ENCODE results near the gene LYSMD4. TPM values are rescaled to one million over a fixed set of nuclear protein-coding genes. Genes with fewer than 3 reads are reported as not detected.
"Not testable (repeated sequence)": the region's sequence is repeated elsewhere in the genome, so short reads cannot be mapped to it uniquely, and the experiment has no call there.

The LYSMD4 gene
- polyA plus RNA-seq (7.3 to 8.9 TPM (median 8.5 TPM) in 3 replicates), polyA minus RNA-seq (4.5 to 5.8 TPM (median 5.1 TPM) in 3 replicates)
- 1.6 TPM for polyA plus RNA-seq (2011; ENCODE audit: low read depth)
- 3.8 and 5.5 TPM in 2 replicates for polyA plus RNA-seq (2011; cell fraction: cytosol; rRNA removed)
- polyA plus RNA-seq (2011; cell fraction: nucleus; rRNA removed) = 21.3 and 23.2 TPM in 2 replicates
- polyA plus RNA-seq (2012; ENCODE audit: low replicate concordance) = 6.8 and 7.0 TPM in 2 replicates
- 5.9 TPM for polyA minus RNA-seq (2011; cell fraction: cytosol; rRNA and poly(A)+ RNA removed)
- polyA minus RNA-seq (2011; cell fraction: nucleus; rRNA and poly(A)+ RNA removed) = 4.5 and 8.4 TPM in 2 replicates

DNA sequence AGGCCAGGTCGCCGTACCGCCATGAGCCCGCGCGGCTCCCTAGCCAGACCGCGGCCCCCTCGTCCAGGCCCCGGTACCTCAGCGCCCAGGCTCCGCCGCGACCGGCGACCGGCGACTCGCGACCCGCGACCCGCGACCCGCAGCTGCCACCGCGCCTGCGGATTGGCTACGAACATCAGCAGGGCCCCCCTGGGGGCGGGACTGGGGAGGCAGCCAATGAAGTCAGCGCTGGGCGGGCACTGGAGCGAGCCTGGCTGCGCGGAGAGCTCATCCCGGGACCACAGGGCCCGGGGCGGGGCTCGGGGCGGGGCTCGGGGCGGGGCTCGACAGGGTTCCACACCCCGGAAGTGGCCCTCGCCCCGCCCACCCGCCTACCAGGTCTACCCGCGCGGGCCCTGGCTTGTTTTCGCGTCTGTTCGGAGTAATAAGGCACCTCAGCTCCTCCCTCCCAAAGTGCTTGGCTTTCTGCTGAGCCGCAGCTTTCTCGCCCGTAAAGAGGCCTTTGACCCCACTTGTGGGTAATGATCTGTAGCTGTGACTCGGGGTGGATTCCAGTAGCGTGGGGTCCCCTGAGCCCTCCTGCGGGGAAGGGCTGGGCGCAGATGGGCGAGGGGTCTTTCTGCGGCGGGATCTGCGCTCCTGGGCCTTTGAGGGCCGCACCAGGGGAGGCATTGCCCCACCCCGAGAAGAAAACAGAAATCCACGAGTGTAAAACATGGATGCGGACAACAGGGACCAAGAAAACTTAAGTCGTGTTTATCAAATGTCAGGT lies at the start of gene LYSMD4:
Gene LYSMD4 (minus strand): TSS at position 170 of the 772 bp plus-strand sequence. CDS start 1,438 bp downstream, outside the sequence.
- no peak for TF ChIP-seq EZH2 (IDR thresholded peaks at IDR 0.05; ENCODE audit: low read length)
- TF ChIP-seq CTCF (optimal IDR thresholded peaks at IDR 0.05 in 1 of 3, IDR thresholded peaks at IDR 0.05 in 1 of 3, conservative IDR thresholded peaks at IDR 0.05 in 1 of 3; ENCODE audit: extremely low read depth in 1 of 3, insufficient read depth in 2 of 3, low read length in 3 of 3) = no peak
- Histone ChIP-seq H3K79me2 (ENCODE audit: control insufficient read depth, insufficient read depth, low read length) (no peaks in the 10 kb centered on the region), H3K27ac (ENCODE audit: control insufficient read depth, insufficient read depth, low read length) (peak within 1 kb of the TSS; percentile 76), H3K4me1 (ENCODE audit: control insufficient read depth, extremely low read depth, insufficient read depth, low read length) (peaks cover 24% of the 10 kb centered on the region), H3K4me3 (ENCODE audit: control insufficient read depth in 2 of 3, extremely low read depth in 1 of 3, insufficient read depth in 2 of 3, low read depth in 1 of 3, low read length in 3 of 3) (peak within 1 kb of the TSS; percentile 82 to 84 (median 83)), H3K9ac (ENCODE audit: control insufficient read depth, extremely low read depth, insufficient read depth, low read length) (peak within 1 kb of the TSS; percentile 82), H4K20me1 (ENCODE audit: control insufficient read depth, extremely low read depth, insufficient read depth, low read length) (no peaks in the 10 kb centered on the region), H2AFZ (ENCODE audit: control insufficient read depth, low read length) (peak within 1 kb of the TSS; percentile 95), H3K27me3 (ENCODE audit: control insufficient read depth, extremely low read depth, insufficient read depth, low read length) (no peaks in the 10 kb centered on the region), H3K36me3 (ENCODE audit: control insufficient read depth in 2 of 2, extremely low read depth in 1 of 2, insufficient read depth in 2 of 2, low read length in 2 of 2) (peaks cover 7 to 9% of the 10 kb centered on the region in 2 experiments), H3K4me2 (ENCODE audit: control insufficient read depth, extremely low read depth, insufficient read depth, low read depth, low read length) (peak within 1 kb of the TSS; percentile 100), H3K9me1 (ENCODE audit: control insufficient read depth, extremely low read depth, insufficient read depth, low read length) (peaks cover 3% of the 10 kb centered on the region), H3K9me3 (ENCODE audit: control insufficient read depth, low read depth, low read length) (no peaks in the 10 kb centered on the region)
- FAIRE-seq (peak; percentile 52), DNase-seq (ENCODE audit: low read depth, low spot score) (peak; percentile 71)
- dilution Hi-C loops (cut with MboI; ENCODE audit: extremely low pct_ligation_motif_present, low sequenced_read_pairs) = no loop called here

GRCh38 chr15:99782029-99782428 lies 48.8 kb upstream of the LYSMD4 start:
- H3K4me1 ChIP-seq (ENCODE audit: control insufficient read depth, extremely low read depth, insufficient read depth, low read length); H4K20me1 ChIP-seq (ENCODE audit: control insufficient read depth, extremely low read depth, insufficient read depth, low read length); H2AFZ ChIP-seq (ENCODE audit: control insufficient read depth, low read length); H3K9me3 ChIP-seq (ENCODE audit: control insufficient read depth, low read depth, low read length); dilution Hi-C loops (cut with MboI; ENCODE audit: extremely low pct_ligation_motif_present, low sequenced_read_pairs); H3K9ac ChIP-seq (ENCODE audit: control insufficient read depth, extremely low read depth, insufficient read depth, low read length); H3K4me3 ChIP-seq (ENCODE audit: control insufficient read depth in 2 of 3, extremely low read depth in 1 of 3, insufficient read depth in 2 of 3, low read depth in 1 of 3, low read length in 3 of 3); DNase-seq (ENCODE audit: low read depth, low spot score); H3K4me2 ChIP-seq (ENCODE audit: control insufficient read depth, extremely low read depth, insufficient read depth, low read depth, low read length); FAIRE-seq; H3K27me3 ChIP-seq (ENCODE audit: control insufficient read depth, extremely low read depth, insufficient read depth, low read length); H3K9me1 ChIP-seq (ENCODE audit: control insufficient read depth, extremely low read depth, insufficient read depth, low read length); H3K27ac ChIP-seq (ENCODE audit: control insufficient read depth, insufficient read depth, low read length); H3K79me2 ChIP-seq (ENCODE audit: control insufficient read depth, insufficient read depth, low read length); H3K36me3 ChIP-seq (ENCODE audit: control insufficient read depth in 2 of 2, extremely low read depth in 1 of 2, insufficient read depth in 2 of 2, low read length in 2 of 2): not testable (repeated sequence)

All from keratinocyte (primary cell).